GM12874 (cell line): ENCODE measurements around the gene XAGE3.

ENCODE experiments used
- TF ChIP-seq, protein P1 (sequence below): IDR thresholded peaks from 2 replicates; pipeline ENCODE4 v1.5.1; 2011; ENCODE audit warnings: low read depth, mild to moderate bottlenecking, control low read depth, low read length, moderate library complexity; ENCODE audit not compliant: insufficient read depth

Gene XAGE3

DNA sequence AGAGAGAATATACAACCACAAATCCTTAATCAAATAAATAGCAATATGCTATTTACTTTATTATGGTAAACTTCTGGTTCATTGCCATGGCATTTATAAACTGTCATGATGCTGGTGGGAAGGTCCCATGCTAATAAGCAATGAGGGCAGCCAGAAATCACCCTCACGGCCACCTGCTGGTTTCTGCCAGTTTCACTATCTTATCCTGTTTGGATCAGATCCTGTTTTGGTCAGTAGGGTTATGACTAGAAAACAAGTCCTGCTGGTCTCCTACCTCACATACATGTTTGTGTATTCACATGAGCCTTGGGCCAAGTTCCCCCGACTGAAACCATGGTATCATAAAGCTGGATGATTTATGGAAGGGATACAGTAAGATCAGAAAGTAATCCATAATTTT, 28.7 kb downstream of the XAGE3 start:
- TF ChIP-seq, protein P1, sequence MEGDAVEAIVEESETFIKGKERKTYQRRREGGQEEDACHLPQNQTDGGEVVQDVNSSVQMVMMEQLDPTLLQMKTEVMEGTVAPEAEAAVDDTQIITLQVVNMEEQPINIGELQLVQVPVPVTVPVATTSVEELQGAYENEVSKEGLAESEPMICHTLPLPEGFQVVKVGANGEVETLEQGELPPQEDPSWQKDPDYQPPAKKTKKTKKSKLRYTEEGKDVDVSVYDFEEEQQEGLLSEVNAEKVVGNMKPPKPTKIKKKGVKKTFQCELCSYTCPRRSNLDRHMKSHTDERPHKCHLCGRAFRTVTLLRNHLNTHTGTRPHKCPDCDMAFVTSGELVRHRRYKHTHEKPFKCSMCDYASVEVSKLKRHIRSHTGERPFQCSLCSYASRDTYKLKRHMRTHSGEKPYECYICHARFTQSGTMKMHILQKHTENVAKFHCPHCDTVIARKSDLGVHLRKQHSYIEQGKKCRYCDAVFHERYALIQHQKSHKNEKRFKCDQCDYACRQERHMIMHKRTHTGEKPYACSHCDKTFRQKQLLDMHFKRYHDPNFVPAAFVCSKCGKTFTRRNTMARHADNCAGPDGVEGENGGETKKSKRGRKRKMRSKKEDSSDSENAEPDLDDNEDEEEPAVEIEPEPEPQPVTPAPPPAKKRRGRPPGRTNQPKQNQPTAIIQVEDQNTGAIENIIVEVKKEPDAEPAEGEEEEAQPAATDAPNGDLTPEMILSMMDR: no peak

DNA sequence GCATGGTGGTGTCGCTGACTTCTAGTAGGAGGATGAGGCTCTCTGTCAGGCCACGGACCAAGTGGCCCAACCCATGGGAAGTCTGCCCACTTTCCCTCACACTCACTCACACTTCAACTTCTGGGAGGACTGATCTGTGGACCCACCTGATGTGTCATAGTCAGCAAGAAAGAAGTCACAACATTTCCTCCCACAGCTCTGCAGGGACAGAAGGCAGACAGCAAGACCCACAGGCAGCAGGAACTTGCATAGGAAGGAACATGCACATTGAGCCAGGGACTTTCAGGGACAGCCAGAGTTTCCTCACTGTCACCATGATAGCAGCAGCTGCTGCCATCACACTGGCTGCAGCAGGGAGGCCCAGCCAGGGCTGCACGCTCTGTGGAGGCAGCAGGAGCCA, 37.3 kb downstream of the XAGE3 start:
- TF ChIP-seq, protein P1: no peak

DNA sequence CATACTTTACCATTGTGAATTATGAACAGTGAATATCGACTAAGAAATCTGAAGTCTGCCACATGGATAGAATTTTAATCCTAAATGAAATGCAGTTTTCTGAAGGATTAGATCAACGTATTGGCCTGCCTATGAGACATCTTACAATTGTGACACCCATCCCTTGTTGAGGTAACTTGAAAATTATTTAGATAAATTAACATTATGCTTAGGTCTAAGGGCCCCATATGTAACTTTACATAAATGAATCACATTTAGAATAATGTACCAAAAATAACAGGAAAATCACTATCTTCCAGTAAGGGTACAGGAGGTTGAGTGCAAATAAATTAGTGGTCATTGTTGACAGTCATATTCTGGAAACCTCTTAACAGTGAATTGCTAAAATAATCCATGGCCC, 43.3 kb downstream of the XAGE3 start:
- TF ChIP-seq, protein P1: no peak

DNA sequence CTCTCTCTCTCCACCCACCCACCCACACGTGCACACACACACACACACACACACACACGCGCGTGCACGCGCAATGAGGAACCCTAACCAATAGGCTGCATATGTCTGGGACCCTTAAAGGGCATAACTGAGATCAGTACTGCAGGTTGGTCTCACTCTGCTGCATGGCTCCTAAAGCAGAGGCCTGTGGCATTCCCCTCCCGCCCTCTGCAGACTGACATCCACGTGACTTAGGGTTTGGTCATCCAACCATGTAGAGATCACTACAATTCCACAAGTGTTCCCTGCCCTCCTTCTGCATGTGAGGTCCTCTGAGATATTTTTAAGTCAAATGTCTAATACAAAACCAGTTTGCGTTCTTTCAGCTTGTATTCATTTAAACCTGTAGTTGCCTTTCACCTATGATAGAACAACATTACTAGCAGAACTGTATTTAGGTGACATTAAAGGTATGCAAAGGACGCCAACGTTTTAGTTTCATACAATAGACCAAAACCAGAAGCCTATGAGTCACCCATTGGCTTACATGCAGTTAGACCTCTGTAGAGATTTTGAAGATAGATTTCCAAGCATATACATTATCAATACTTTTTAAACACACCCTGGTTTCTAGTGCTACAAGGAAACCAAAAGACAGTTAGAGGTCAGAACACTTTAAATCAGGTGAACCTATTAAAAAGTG, 46.7 kb downstream of the XAGE3 start:
- TF ChIP-seq, protein P1: no peak

DNA sequence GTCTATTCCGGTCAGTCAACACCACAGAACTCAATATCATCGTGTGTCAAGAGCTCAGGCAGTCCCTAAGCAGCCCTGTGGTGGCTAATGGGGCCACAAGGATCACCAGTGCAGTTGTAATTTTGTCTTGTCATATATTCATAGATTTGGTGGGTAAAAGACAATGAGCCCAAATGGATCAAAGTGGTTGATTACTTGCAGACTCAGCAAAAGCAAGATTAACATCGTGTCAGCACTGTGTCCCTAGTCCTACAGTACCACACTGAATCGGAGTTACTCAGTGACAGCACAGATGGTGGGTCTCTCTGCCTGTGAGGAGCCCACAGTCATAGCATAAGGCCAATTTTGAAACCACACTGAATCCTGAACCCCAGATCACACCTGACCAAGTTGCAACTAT, 48.1 kb downstream of the XAGE3 start:
- TF ChIP-seq, protein P1: no peak
